OCI-LY7 (cell line): Measurements from ENCODE around the gene ALDH1A2. TPM values are rescaled to one million over a fixed set of nuclear protein-coding genes. Genes with fewer than 3 reads are reported as not detected.

Source experiments
- BruUV-seq: library from RNA; stranded (reverse); fragments of 400-500 nt; replicated peaks from 2 replicates; lab custom pipeline; 2021; lab: Mats Ljungman, UMichigan
- CTCF ChIA-PET: fragments of 300-600 bp; sonication (Branson Sonifier 250); formaldehyde crosslinking; loops from one replicate; lab custom pipeline; 2022; ENCODE audit warnings: antibody characterized with exemption; ENCODE audit not compliant: unreplicated experiment; lab: Charles Lee
- POLR2A ChIA-PET: fragments of 300-600 bp; sonication (Branson Sonifier 250); formaldehyde crosslinking; loops from one replicate; lab custom pipeline; 2022; ENCODE audit warnings: antibody characterized with exemption; lab: Charles Lee
- DNase-seq: peaks from one replicate; pipeline ENCODE4 v3.0.0-alpha.2; 2015; ENCODE audit warnings: low spot score
- H2AFZ ChIP-seq: fragments of 200-600 bp; sonication (generic), shearing (Covaris generic); 2 replicates; pipeline ENCODE4 v1.6.1; 2014; ENCODE audit warnings: mild to moderate bottlenecking, antibody characterized with exemption, low read length, moderate library complexity
- H3K27ac ChIP-seq: fragments of 200-600 bp; sonication (generic); 2 replicates; pipeline ENCODE4 v1.5.1; 2014; ENCODE audit warnings: mixed run types, low read depth, mild to moderate bottlenecking, moderate library complexity, low read length, inconsistent platforms; ENCODE audit not compliant: poor library complexity, severe bottlenecking
- H3K36me3 ChIP-seq: fragments of 200-600 bp; sonication (generic); 2 replicates; pipeline ENCODE4 v1.6.1; 2014; ENCODE audit warnings: mild to moderate bottlenecking, antibody characterized with exemption, low read length, moderate library complexity, mixed read lengths; ENCODE audit not compliant: insufficient read depth
- H3K4me1 ChIP-seq: fragments of 200-600 bp; sonication (generic); 2 replicates; pipeline ENCODE4 v1.5.1; 2014; ENCODE audit warnings: mild to moderate bottlenecking, low read length; ENCODE audit not compliant: insufficient read depth, poor library complexity, severe bottlenecking
- H3K4me2 ChIP-seq: fragments of 200-600 bp; sonication (generic); 2 replicates; pipeline ENCODE4 v1.6.1; 2014; ENCODE audit warnings: mild to moderate bottlenecking, low read length
- H3K4me3 ChIP-seq: fragments of 200-600 bp; sonication (generic); 2 replicates; pipeline ENCODE4 v1.5.1; 2014; ENCODE audit warnings: mild to moderate bottlenecking, low read depth, low read length; ENCODE audit not compliant: poor library complexity, severe bottlenecking
- H3K79me2 ChIP-seq: fragments of 200-600 bp; sonication (generic); 2 replicates; pipeline ENCODE4 v1.6.1; 2016; ENCODE audit warnings: low read depth, mild to moderate bottlenecking, low read length, moderate library complexity, mixed read lengths; ENCODE audit not compliant: insufficient read depth
- H3K9me2 ChIP-seq: fragments of 200-600 bp; sonication (generic); 2 replicates; pipeline ENCODE4 v1.6.1; 2016; ENCODE audit warnings: mild to moderate bottlenecking, low read length, mixed read lengths; ENCODE audit not compliant: insufficient read depth
- H3K9me3 ChIP-seq: fragments of 200-600 bp; sonication (generic); 2 replicates; pipeline ENCODE4 v1.6.1; 2014; ENCODE audit warnings: mild to moderate bottlenecking, mixed run types, low read length, mixed read lengths
- H4K20me1 ChIP-seq: fragments of 200-600 bp; sonication (generic); 2 replicates; pipeline ENCODE4 v1.6.1; 2014; ENCODE audit warnings: mild to moderate bottlenecking, antibody characterized with exemption, low read length, moderate library complexity, mixed read lengths; ENCODE audit not compliant: insufficient read depth
- CTCF ChIP-seq: fragments of 200-600 bp; sonication (generic); conservative IDR thresholded peaks from 2 replicates; pipeline ENCODE4 v1.5.1; 2014; ENCODE audit warnings: mild to moderate bottlenecking, antibody characterized with exemption, low read length, moderate library complexity, mixed read lengths
- EZH2phosphoT487 ChIP-seq: fragments of 200-600 bp; sonication (generic); IDR thresholded peaks from 2 replicates; pipeline ENCODE4 v1.6.1; 2018; ENCODE audit warnings: low read depth, borderline replicate concordance, mild to moderate bottlenecking, mixed run types, antibody characterized with exemption, low read length, moderate library complexity, mixed read lengths
- intact Hi-C: fragments of 100-400 bp; cut with micrococcal nuclease; formaldehyde crosslinking; loops from one replicate; pipeline ENCODE4 v1.10.0; 2022; ENCODE audit not compliant: unreplicated experiment
- total RNA-seq, 2 experiments: library from RNA; depleted of rRNA in 1 of 2; stranded (reverse); fragments of >200 nt in 1 of 2; shearing (Covaris generic) in 1 of 2; gene quantifications; 2 replicates each; pipeline ENCODE4 v1.2.3, GENCODE V29; 2014 to 2022

The ALDH1A2 gene
- total RNA-seq, 2 experiments from 2014 or later: not detected

- intact Hi-C loops: no loop called here
- CTCF ChIA-PET: no interaction called here
- Histone ChIP-seq H3K9me3 (no peaks in the 10 kb centered on the region), H3K79me2 (no peaks in the 10 kb centered on the region), H3K4me2 (no peak overlapping the region), H3K9me2 (no peaks in the 10 kb centered on the region), H3K4me3 (no peak overlapping the region), H3K36me3 (no peaks in the 10 kb centered on the region), H3K4me1 (no peaks in the 10 kb centered on the region), H2AFZ (peak overlapping the region; percentile 71), H3K27ac (no peak overlapping the region), H4K20me1 (no peaks in the 10 kb centered on the region)
- TF ChIP-seq EZH2phosphoT487 (no peak), CTCF (no peak)
- POLR2A ChIA-PET: no interaction called here
- no TSS peak for BruUV-seq
- no peak for DNase-seq
Measured at GRCh38 chr15:58080398-58080797, 14.9 kb upstream of the ALDH1A2 start.

DNA sequence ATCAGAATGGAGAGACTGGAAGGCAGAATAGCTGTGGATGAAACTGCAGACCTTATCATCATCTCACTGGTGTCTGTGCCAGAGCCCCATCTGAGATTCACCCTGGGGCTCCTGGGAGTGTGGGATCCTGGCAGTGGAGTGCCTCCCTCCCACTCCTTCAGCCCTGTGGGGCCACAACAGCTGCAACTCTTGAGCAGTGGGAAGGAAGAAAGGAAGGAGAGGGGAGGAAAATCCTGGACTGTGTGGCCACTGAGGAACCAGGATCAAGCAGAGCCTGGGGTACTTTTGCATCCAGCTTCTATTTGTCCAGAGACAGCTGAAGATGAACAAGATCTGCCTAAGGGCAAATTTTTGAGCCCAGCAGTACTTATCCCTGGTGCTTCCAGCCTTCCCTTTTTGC lies 13.1 kb upstream of the ALDH1A2 start:
- no peaks in the 10 kb centered on the region for H4K20me1 ChIP-seq
- ChIA-PET CTCF (no interaction called here), POLR2A (interaction anchor here (1.0 kb wide), 1 partner anchor 9 kb away, joined by 3 read pairs; no protein-coding TSS in a partner anchor)
- no TSS peak for BruUV-seq
- no peak for TF ChIP-seq EZH2phosphoT487
- no peak overlapping the region for H2AFZ ChIP-seq
- no peaks in the 10 kb centered on the region for H3K9me2 ChIP-seq
- no peak overlapping the region for H3K4me2 ChIP-seq
- DNase-seq: no peak
- no peak overlapping the region for H3K27ac ChIP-seq
- intact Hi-C loops: loop anchor here (10.0 kb wide), 1 partner anchor 204 kb away; no protein-coding TSS in a partner anchor
- H3K36me3 ChIP-seq: no peaks in the 10 kb centered on the region
- H3K4me3 ChIP-seq: no peak overlapping the region
- no peaks in the 10 kb centered on the region for H3K9me3 ChIP-seq
- no peaks in the 10 kb centered on the region for H3K79me2 ChIP-seq
- H3K4me1 ChIP-seq: no peaks in the 10 kb centered on the region

DNA sequence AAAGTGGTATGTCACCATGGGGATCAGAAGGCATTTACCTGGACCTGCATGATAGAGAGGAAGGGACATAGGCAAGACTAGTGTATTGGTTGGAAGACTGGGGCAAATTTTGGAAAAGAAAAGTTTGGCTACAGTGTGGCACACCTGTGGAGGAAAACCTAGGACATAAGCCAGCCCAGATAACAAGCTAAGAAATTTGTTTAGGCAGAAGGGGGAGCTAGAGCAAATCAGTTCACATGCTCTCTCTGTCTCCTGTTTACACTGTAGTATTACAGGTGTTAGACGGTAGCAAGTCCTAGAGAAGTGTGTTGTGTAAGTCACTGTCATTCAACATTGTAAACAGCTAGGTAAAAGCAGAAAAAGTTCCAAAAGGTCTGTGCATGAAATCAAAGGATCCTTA lies 11.9 kb upstream of the ALDH1A2 start:
- no peak overlapping the region for H2AFZ ChIP-seq
- no peak overlapping the region for H3K4me2 ChIP-seq
- H3K4me3 ChIP-seq: no peak overlapping the region
- POLR2A ChIA-PET: no interaction called here
- DNase-seq: peak; percentile 5
- H3K79me2 ChIP-seq: no peaks in the 10 kb centered on the region
- BruUV-seq: no TSS peak
- TF ChIP-seq CTCF: peak; percentile 57
- TF ChIP-seq EZH2phosphoT487: no peak
- no peaks in the 10 kb centered on the region for H4K20me1 ChIP-seq
- H3K27ac ChIP-seq: no peak overlapping the region
- intact Hi-C loops: loop anchor here (10.0 kb wide), 1 partner anchor 203 kb away; no protein-coding TSS in a partner anchor
- no peaks in the 10 kb centered on the region for H3K36me3 ChIP-seq
- no peaks in the 10 kb centered on the region for H3K4me1 ChIP-seq
- CTCF ChIA-PET: no interaction called here
- H3K9me3 ChIP-seq: no peaks in the 10 kb centered on the region
- no peaks in the 10 kb centered on the region for H3K9me2 ChIP-seq
